SK-N-SH treated with all-trans-retinoic acid at 6 μM for 48 hours (cell line): Measurements from ENCODE around the gene MUC5AC.

Experiments
- ATAC-seq: fragments of 200-7000 bp; cut with Tn5 transposase; 3 replicates; pipeline ENCODE4 v1.9.1; 2020; ENCODE audit warnings: mild to moderate bottlenecking, moderate library complexity
- BACH2 ChIP-seq: fragments of 250-450 bp; sonication (Bioruptor Pico); IDR thresholded peaks from 2 replicates; pipeline ENCODE4 v1.9.0; 2021; ENCODE audit warnings: mild to moderate bottlenecking, borderline replicate concordance
- CREB5 ChIP-seq: fragments of 250-450 bp; sonication (Bioruptor Pico); IDR thresholded peaks from 2 replicates; pipeline ENCODE4 v1.5.1; 2020; ENCODE audit warnings: low read depth, mild to moderate bottlenecking, moderate library complexity
- CSRNP3 ChIP-seq: fragments of 250-450 bp; sonication (Bioruptor Pico); IDR thresholded peaks from 2 replicates; pipeline ENCODE4 v1.5.1; 2021; ENCODE audit warnings: mild to moderate bottlenecking, moderate library complexity
- ESRRG ChIP-seq: fragments of 250-450 bp; sonication (Bioruptor Pico); IDR thresholded peaks from 2 replicates; pipeline ENCODE4 v1.6.1; 2021; ENCODE audit warnings: mild to moderate bottlenecking
- ISL1 ChIP-seq: fragments of 250-450 bp; sonication (Bioruptor Pico); IDR thresholded peaks from 2 replicates; pipeline ENCODE4 v2.1.2; 2022; ENCODE audit warnings: mild to moderate bottlenecking, moderate library complexity
- OSR1 ChIP-seq: fragments of 250-450 bp; sonication (Bioruptor Pico); IDR thresholded peaks from 2 replicates; pipeline ENCODE4 v1.8.0; 2022; ENCODE audit warnings: moderate library complexity, mild to moderate bottlenecking, inconsistent platforms
- PATZ1 ChIP-seq: fragments of 250-450 bp; sonication (Bioruptor Pico); IDR thresholded peaks from 2 replicates; pipeline ENCODE4 v1.8.0; 2020; ENCODE audit warnings: mild to moderate bottlenecking, moderate library complexity, borderline replicate concordance
- POU6F1 ChIP-seq: fragments of 250-450 bp; sonication (Bioruptor Pico); IDR thresholded peaks from 2 replicates; pipeline ENCODE4 v1.8.0; 2021; ENCODE audit warnings: low read depth, mild to moderate bottlenecking, moderate library complexity, borderline replicate concordance
- PPARA ChIP-seq: fragments of 250-450 bp; sonication (Bioruptor Pico); IDR thresholded peaks from 2 replicates; pipeline ENCODE4 v1.5.0; 2020; ENCODE audit warnings: mild to moderate bottlenecking, borderline replicate concordance
- RARB ChIP-seq: fragments of 250-450 bp; sonication (Bioruptor Pico); IDR thresholded peaks from 2 replicates; pipeline ENCODE4 v1.8.0; 2021; ENCODE audit warnings: mild to moderate bottlenecking, moderate library complexity
- SNAI2 ChIP-seq: fragments of 250-450 bp; sonication (Bioruptor Pico); IDR thresholded peaks from 2 replicates; pipeline ENCODE4 v1.5.0; 2020; ENCODE audit warnings: mild to moderate bottlenecking, moderate library complexity
- TCF4 ChIP-seq: fragments of 250-450 bp; sonication (Bioruptor Pico); IDR thresholded peaks from 2 replicates; pipeline ENCODE4 v1.8.0; 2021; ENCODE audit warnings: mild to moderate bottlenecking, moderate library complexity, borderline replicate concordance
- ZC3H10 ChIP-seq: fragments of 250-450 bp; sonication (Bioruptor Pico); IDR thresholded peaks from 2 replicates; pipeline ENCODE4 v1.5.1; 2021; ENCODE audit warnings: mild to moderate bottlenecking, moderate library complexity
- ZFP3 ChIP-seq: fragments of 250-450 bp; sonication (Bioruptor Pico); IDR thresholded peaks from 2 replicates; pipeline ENCODE4 v1.5.0; 2020; ENCODE audit warnings: mild to moderate bottlenecking, moderate library complexity
- ZFP30 ChIP-seq: fragments of 450-650 bp; formaldehyde crosslinking; IDR thresholded peaks from 2 replicates; pipeline ENCODE4 v1.5.0; 2022; ENCODE audit warnings: mild to moderate bottlenecking, moderate library complexity
- ZNF565 ChIP-seq: fragments of 450-650 bp; formaldehyde crosslinking; conservative IDR thresholded peaks from 2 replicates; pipeline ENCODE4 v1.5.0; 2020; ENCODE audit warnings: low read depth, mild to moderate bottlenecking, moderate library complexity
- ZNF70 ChIP-seq: fragments of 450-650 bp; formaldehyde crosslinking; IDR thresholded peaks from 2 replicates; pipeline ENCODE4 v1.5.0; 2020; ENCODE audit warnings: mild to moderate bottlenecking, moderate library complexity

Gene MUC5AC

GRCh38 chr11:1129611-1130160, 28.1 kb upstream of the MUC5AC start:
- no peak for ATAC-seq
- TF ChIP-seq CSRNP3 (CRISPR knock-in tag) (no peak), SNAI2 (CRISPR knock-in tag) (no peak), ZNF565 (CRISPR knock-in tag) (no peak), OSR1 (no peak), POU6F1 (no peak)
- TF ChIP-seq, all 23 proteins: peak for 0

GRCh38 chr11:1130276-1131032, 27.3 kb upstream of the MUC5AC start:
- no peak for TF ChIP-seq CSRNP3 (CRISPR knock-in tag)
- TF ChIP-seq ZFP30 (CRISPR knock-in tag), result no peak
- TF ChIP-seq ZNF70 (CRISPR knock-in tag), result no peak
- no peak for TF ChIP-seq RARB (CRISPR knock-in tag)
- TF ChIP-seq BACH2 (CRISPR knock-in tag), result no peak
- no peak for TF ChIP-seq PPARA
- no peak for ATAC-seq

- TF ChIP-seq ESRRG (CRISPR knock-in tag) (no peak), ZFP3 (CRISPR knock-in tag) (no peak), ZNF70 (CRISPR knock-in tag) (no peak), ZFP30 (CRISPR knock-in tag) (no peak), CSRNP3 (CRISPR knock-in tag) (no peak), CREB5 (no peak)
- TF ChIP-seq, all 23 proteins: peak for 0
- ATAC-seq, result no peak
These were observed 26.5 kb upstream of the MUC5AC start for GRCh38 chr11:1131033-1131911.

GRCh38 chr11:1134848-1135445, 22.8 kb upstream of the MUC5AC start:
- TF ChIP-seq PPARA (no peak), CREB5 (no peak), OSR1 (no peak), TCF4 (CRISPR knock-in tag) (no peak), SNAI2 (CRISPR knock-in tag) (no peak), ISL1 (CRISPR knock-in tag) (no peak), CSRNP3 (CRISPR knock-in tag) (no peak), ZC3H10 (CRISPR knock-in tag) (no peak), PATZ1 (no peak)

More at GRCh38 chr11:1134848-1135445, 22.8 kb upstream of the MUC5AC start:
- ATAC-seq, result no peak
